Activated CD4-positive, alpha-beta T cell treated with anti-CD3 and anti-CD28 coated beads, Interleukin-2, Interleukin-4, amounts not matched to agents 100 ng/mL and 50 ng/mL, durations not matched to agents 16 hours and 8 hours (primary cell): ENCODE results near the gene CDC42SE2.

ENCODE experiments used
- DNase-seq: peaks from one replicate; pipeline ENCODE4 v3.0.0-alpha.2; 2020; ENCODE audit warnings: low spot score

Gene CDC42SE2

GRCh38 chr5:131263648-131264450 lies at the start of gene CDC42SE2:
CDC42SE2 (plus strand) TSS chr5:131264053; CDS start chr5:131359494, 95,441 bp downstream.
- DNase-seq: peak; percentile 83

- no peak for DNase-seq
These were observed 49.1 kb upstream of the CDC42SE2 start for GRCh38 chr5:131214609-131215227.

GRCh38 chr5:131217791-131218190 lies 46.1 kb upstream of the CDC42SE2 start:
- DNase-seq: no peak

DNA sequence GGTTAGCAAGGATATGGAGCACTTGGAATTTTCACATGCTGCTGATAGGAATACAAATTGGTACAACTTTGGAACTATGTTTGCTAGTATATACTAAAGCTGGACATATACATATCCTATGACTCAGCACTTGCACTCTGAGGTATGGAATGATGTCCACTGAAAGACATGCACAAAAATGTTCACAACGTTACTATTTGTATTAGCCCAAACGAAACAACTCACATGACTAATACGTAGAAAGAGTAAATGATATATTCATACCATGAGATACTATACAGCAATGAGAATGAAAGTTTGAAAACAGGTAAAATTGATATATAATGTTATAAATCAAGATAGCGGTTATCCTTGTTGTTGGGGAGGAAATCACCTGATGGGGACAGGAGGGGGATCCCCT lies 45.5 kb upstream of the CDC42SE2 start:
- peak; percentile 44 for DNase-seq

GRCh38 chr5:131220566-131220965 lies 43.3 kb upstream of the CDC42SE2 start:
- no peak for DNase-seq

GRCh38 chr5:131221008-131221703 lies 42.7 kb upstream of the CDC42SE2 start:
- DNase-seq: no peak

DNA sequence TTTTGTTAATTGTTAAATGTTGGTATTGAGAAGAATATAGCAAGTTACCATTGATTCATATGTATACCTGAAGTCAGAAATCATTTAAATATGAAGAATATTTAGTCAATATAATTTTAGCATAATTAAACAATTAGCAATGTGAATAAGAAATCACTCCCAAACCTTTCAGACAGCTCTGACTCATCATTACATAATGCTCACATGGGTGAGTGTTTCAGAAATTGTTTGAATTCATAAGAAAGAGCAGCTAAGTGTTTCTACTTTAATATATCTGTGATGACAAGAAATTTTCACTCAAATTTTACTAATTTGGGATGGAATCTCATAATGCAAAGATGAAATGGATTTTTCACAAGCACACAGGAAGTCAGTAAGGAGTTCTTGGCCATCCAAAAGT lies 42.0 kb upstream of the CDC42SE2 start:
- no peak for DNase-seq

DNA sequence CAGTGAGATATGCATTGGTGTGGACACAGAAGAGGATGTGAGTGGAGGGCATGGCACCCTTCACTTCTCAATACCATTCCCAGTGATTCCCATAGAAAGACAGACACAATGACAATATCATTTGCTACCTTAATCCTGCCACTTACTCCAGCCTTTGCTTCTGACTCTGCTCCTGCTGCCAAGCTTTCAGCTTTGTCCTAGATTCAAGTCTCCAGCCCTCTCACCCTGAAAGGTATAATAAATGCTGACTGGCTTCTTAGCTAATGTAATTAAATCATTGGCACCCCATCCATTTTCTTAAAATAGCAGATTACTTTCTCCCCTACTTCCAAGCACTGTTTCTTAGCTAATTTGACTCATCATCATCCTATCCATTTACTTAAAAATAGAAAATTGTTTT lies 41.1 kb upstream of the CDC42SE2 start:
- no peak for DNase-seq

GRCh38 chr5:131223751-131224386 lies 40.0 kb upstream of the CDC42SE2 start:
- no peak for DNase-seq

GRCh38 chr5:131224387-131225201 lies 39.3 kb upstream of the CDC42SE2 start:
- peak; percentile 25 for DNase-seq

GRCh38 chr5:131225282-131225974 lies 38.4 kb upstream of the CDC42SE2 start:
- DNase-seq: no peak

GRCh38 chr5:131226899-131227298 lies 37.0 kb upstream of the CDC42SE2 start:
- no peak for DNase-seq

GRCh38 chr5:131228646-131229045 lies 35.2 kb upstream of the CDC42SE2 start:
- no peak for DNase-seq

DNA sequence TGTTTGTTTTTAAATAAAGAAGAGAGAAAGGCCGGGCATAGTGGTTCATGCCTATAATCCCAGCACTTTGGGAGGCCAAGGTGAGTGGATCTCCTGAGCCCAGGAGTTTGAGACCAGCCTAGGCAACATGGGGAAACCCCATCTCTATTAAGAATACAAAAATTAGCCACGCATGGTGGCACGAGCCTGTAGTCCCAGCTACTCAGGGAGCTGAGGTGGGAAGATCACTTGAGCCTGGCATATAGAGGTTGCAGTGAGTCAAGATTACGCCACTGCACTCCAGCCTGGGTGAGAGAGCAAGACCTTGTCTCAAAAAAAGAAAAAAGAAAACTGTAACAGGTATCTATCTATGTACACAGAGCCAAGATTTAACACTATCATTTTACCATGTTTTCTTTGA lies 34.2 kb upstream of the CDC42SE2 start:
- DNase-seq: no peak

GRCh38 chr5:131230406-131230805 lies 33.4 kb upstream of the CDC42SE2 start:
- DNase-seq: no peak

GRCh38 chr5:131239686-131240085 lies 24.2 kb upstream of the CDC42SE2 start:
- DNase-seq: no peak

- DNase-seq: peak; percentile 50
These were observed 21.1 kb upstream of the CDC42SE2 start for GRCh38 chr5:131242728-131243255.

DNA sequence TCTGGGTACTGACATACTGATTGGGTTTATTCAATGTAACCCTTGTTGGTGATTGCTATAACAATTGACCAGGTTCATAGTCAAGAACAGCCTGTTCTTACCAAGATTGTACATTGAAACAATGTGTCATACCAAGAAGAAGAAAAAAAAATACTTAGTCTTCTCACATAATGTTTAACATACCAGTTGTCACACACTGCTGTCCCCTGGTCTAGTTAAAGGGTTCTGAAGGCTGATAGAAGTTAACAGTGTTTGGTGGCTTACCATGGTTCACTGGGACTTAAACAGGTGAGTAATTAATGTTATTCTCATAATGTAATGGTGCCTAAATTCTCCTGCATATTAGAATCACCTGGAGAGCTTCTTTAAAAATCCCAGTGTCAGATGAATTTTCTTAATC lies 18.5 kb upstream of the CDC42SE2 start:
- no peak for DNase-seq

- DNase-seq: no peak
These were observed 17.9 kb upstream of the CDC42SE2 start for GRCh38 chr5:131245948-131246347.

- DNase-seq: no peak
These were observed 17.3 kb upstream of the CDC42SE2 start for GRCh38 chr5:131246504-131246903.
